Mammary epithelial cell (primary cell): ENCODE results near the gene CACNA1G.

Source experiments
- CTCF ChIP-seq, 2 donors: IDR thresholded peaks in 1 of 2; conservative IDR thresholded peaks in 1 of 2; 2 replicates each; pipeline ENCODE4 v1.5.1; 2011 to 2012; ENCODE audit warnings: inconsistent platforms in 2 of 2, low read length in 2 of 2, mild to moderate bottlenecking in 2 of 2, control low read depth in 1 of 2, low read depth in 1 of 2; ENCODE audit not compliant: insufficient read depth in 1 of 2; ENCODE audit errors: extremely low read depth in 1 of 2
- EZH2 ChIP-seq: IDR thresholded peaks from 2 replicates; pipeline ENCODE4 v1.6.1; 2012; ENCODE audit warnings: low read length, inconsistent platforms, borderline replicate concordance

GRCh38 chr17:50638966-50639713 lies 78.6 kb downstream of the CACNA1G start:
- TF ChIP-seq CTCF (conservative IDR thresholded peaks at IDR 0.05 in 1 of 2, IDR thresholded peaks at IDR 0.05 in 1 of 2; ENCODE audit: extremely low read depth in 1 of 2, insufficient read depth in 1 of 2, low read depth in 1 of 2, low read length in 2 of 2) (no peak), EZH2 (no peak)
